Large intestine (tissue), 3 donors: ENCODE results near the gene SPATC1L. TPM values are rescaled to one million over a fixed set of nuclear protein-coding genes. Genes with fewer than 3 reads are reported as not detected.
"Not testable (repeated sequence)": the region's sequence is repeated elsewhere in the genome, so short reads cannot be mapped to it uniquely, and the experiment has no call there.

Experiments used
- DNase-seq, 2 donors: peaks; one replicate each; pipeline versions ENCODE4 v3.0.0 to v3.0.0-alpha.2; 2013
- H3K27ac ChIP-seq: one replicate; pipeline ENCODE4 v1.5.1; 2013; ENCODE audit warnings: low read length
- H3K27me3 ChIP-seq: 2 replicates; pipeline ENCODE4 v1.6.1; 2013; ENCODE audit warnings: low read length; ENCODE audit not compliant: control insufficient read depth, insufficient read depth
- H3K36me3 ChIP-seq: 2 replicates; pipeline ENCODE4 v1.6.1; 2013; ENCODE audit warnings: low read length; ENCODE audit not compliant: control insufficient read depth, insufficient read depth
- H3K4me1 ChIP-seq: one replicate; pipeline ENCODE4 v1.6.1; 2013; ENCODE audit warnings: low read length; ENCODE audit not compliant: control insufficient read depth, insufficient read depth
- H3K4me3 ChIP-seq: one replicate; pipeline ENCODE4 v1.5.1; 2013; ENCODE audit warnings: low read length
- H3K9me3 ChIP-seq: one replicate; pipeline ENCODE4 v1.6.1; 2013; ENCODE audit warnings: mild to moderate bottlenecking, low read depth, low read length, moderate library complexity; ENCODE audit not compliant: control insufficient read depth
- WGBS: methylation state at CpG from one replicate; pipeline ENCODE4 v1.1.5; 2013; ENCODE audit warnings: low lambda C conversion rate; ENCODE audit not compliant: insufficient coverage; 5-methylcytosine and 5-hydroxymethylcytosine counted together
- polyA plus RNA-seq: library from polyadenylated mRNA; unstranded; fragments of 120-200 nt; gene quantifications from one replicate; pipeline ENCODE4 v1.2.1, GENCODE V29; 2013

SPATC1L gene
- polyA plus RNA-seq, 1 donor: 13.2 TPM

DNA sequence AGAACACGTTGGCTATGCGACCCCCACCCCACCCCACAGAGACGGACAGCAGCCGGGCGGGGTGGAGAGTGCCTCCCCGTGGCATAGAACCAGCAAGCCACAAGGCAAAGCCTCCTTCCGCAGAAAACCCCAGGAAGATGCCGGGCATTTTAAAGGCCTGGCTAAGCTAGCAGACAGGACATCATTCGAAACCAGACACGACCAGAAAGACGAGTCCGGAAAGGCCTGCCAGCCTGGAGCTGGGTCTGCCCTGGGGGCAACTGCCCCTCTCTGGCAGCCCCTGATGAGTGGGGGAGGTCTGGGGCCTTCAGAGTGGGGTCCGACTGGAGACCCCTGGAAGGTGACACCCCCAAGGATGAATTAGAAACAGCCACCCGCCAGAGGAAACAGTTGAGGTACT is 37.4 kb downstream of the SPATC1L start:
- H3K9me3 ChIP-seq: peaks cover 6% of the 10 kb centered on the region
- peaks cover 16% of the 10 kb centered on the region for H3K4me1 ChIP-seq
- WGBS: no CpG with 5 or more reads among the region's 14 CpGs
- peak overlapping the region; percentile 22 for H3K27ac ChIP-seq
- no peak for DNase-seq
- H3K27me3 ChIP-seq: no peaks in the 10 kb centered on the region
- H3K36me3 ChIP-seq: peaks cover 3% of the 10 kb centered on the region
- H3K4me3 ChIP-seq: peak overlapping the region; percentile 3

DNA sequence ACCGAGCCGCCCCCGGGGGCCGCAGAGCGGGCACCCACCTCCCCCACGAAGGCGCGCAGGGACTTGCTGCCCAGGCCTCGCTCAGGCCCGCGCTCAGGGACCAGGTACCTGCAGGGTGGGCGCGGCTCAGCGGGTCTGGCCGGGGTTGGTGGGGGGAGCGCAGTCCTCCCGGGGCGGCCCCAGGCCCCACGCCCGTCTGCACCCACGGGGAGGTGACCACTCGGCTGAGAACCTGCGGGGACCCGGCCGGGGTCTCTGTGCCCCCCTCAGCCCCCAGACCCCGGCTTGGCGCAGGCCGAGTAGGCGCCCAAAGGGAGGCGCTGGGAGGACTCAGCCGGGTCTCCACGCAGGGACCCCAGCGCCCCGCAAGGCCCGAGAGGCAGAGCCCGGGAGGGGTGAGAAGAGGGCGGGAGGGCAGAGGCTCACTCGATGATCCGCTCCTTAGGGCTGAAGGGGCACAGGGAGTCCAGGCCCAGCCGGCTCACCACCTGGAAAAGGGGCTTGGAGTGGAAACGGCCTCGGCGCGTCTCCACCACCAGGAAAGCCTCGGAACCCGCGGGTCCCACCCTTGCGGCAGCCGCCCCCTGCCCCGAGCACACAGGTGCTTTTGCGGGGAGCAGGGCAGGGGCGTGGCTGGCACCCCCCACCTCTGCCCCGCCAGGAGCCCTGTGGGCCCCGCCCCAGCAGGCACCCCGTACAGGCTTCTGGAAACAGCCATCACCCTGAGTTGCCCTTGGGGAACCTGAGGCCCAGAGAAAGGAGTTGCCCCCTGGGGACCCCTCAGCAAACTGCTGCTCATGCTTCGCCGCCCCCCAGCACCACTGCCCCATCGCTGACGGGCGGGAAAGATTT is 38.2 kb downstream of the SPATC1L start:
- Histone ChIP-seq H3K9me3 (peaks cover 8% of the 10 kb centered on the region), H3K27me3 (no peaks in the 10 kb centered on the region), H3K4me3 (no peak overlapping the region), H3K4me1 (peaks cover 16% of the 10 kb centered on the region), H3K27ac (peak overlapping the region; percentile 22), H3K36me3 (peaks cover 3% of the 10 kb centered on the region)
- no peak for DNase-seq
- 100% methylated on average over 1 of the region's 60 CpGs for WGBS

DNA sequence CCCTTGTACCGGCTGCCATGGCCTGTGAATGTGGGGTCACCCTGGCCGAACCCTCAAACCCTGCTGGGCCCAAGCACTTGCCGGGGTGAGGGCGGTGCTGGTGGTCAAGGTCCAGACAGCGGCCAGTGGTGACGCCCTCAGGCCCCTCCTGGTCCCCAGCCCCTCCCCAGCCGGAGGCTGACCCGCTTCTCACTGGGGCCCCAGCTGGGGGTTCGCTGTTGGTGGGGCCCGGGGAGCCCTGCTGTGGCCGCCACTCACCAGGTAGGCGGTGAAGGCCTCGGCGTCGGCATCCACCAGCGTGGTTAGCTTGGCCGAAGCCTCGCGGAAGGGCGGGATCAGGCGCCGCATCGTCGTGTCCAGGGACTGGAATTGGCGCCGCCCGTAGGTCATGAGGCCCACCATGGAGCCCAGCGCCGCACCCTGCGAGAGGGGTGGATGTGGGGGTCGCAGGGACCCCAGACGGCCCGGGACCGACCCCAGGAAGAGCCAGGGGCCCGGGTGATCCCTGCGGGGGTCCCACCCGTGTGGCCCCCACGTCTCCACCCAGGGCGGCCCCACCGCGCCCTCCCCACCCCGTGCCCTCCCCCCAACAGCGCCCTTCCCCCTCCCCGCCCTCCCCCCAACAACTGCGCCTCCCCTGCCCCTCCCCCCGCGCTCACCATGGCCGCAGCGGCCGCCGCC is 39.0 kb downstream of the SPATC1L start:
- Histone ChIP-seq H3K9me3 (peaks cover 8% of the 10 kb centered on the region), H3K27ac (peak overlapping the region; percentile 90), H3K36me3 (peaks cover 3% of the 10 kb centered on the region), H3K4me3 (no peak overlapping the region), H3K27me3 (no peaks in the 10 kb centered on the region), H3K4me1 (peaks cover 16% of the 10 kb centered on the region)
- DNase-seq: peak; percentile 62 to 81
- no CpG with 5 or more reads among the region's 51 CpGs for WGBS

DNA sequence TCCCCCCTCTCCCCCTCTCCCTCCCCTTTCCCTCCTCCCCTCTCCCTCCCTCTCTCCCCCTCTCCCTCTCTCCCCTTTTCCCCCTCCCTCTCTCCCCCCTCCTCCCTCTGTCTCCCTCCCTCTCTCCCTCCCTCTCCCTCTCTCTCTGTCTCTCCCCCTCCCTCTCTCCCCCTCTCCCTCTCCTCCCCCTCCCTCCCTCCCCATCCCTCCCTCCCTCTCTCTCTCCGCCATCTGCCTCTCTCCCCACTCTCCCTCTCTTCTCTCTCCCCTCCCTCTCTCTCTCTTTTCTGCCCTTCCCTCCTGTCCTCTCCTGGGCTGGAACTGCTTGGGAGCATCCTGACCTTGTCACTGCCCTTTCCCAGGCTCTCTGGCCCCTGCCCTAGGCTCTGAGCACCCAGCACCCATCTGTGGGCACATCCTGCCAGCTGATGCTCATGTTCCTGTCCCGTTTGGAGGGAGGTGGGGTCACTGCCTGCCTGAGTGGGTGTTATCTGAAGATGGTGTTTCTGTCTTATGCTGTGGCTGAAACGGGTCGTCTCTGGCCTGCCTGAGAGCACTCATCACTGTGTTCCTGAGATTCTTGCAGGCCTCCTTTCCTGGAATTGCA is 39.7 kb downstream of the SPATC1L start:
- H3K9me3 ChIP-seq: peaks cover 8% of the 10 kb centered on the region
- peaks cover 3% of the 10 kb centered on the region for H3K36me3 ChIP-seq
- H3K4me1 ChIP-seq: peaks cover 20% of the 10 kb centered on the region
- H3K27ac ChIP-seq: peak overlapping the region; percentile 90
- WGBS: no CpG with 5 or more reads among the region's 4 CpGs
- H3K4me3 ChIP-seq: no peak overlapping the region
- no peaks in the 10 kb centered on the region for H3K27me3 ChIP-seq
- no peak for DNase-seq

DNA sequence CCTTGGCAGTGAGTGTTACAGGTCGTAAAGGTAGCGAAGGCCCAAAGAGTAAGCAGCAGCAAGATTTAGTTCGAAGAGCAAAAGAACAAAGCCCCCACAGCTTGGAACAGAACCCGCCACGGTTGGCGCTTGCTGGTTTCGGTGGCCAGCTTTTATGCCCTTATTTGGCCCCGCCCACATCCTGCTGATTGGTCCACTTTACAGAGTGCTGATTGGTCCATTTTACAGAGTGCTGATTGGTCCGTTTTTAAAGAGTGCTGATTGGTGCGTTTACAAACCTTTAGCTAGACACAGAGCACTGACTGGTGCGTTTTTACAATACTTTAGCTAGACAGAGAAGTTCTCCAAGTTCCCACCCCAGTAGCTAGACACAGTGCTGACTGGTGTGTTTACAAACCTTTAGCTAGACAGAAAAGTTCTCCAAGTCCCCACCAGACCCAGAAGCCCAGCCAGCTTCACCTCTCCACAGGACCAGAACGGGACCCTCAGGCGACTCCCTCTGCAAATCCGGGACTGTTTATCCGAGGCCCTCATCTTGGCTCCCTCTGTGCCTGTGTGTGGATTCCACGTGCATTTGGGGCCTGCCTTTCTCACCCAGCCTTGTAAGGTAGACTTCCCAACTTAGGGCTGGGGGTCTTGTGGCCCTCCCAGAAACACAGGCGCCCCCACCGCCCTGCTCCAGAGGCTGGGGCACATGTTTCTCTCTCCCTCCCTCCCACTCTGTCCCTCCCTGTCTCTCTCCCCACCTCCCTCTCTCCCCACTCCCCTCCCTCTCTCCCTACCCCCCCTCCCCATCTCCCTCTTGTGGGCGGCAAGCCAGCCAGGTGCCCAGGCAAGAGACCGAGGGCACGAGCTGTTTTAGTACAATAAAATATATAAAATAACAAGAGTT is 41.4 kb downstream of the SPATC1L start:
- Histone ChIP-seq H3K27me3 (no peaks in the 10 kb centered on the region), H3K27ac (no peak overlapping the region), H3K36me3 (peaks cover 3% of the 10 kb centered on the region), H3K4me1 (peaks cover 20% of the 10 kb centered on the region), H3K9me3 (peaks cover 8% of the 10 kb centered on the region), H3K4me3 (no peak overlapping the region)
- WGBS: no CpG with 5 or more reads among the region's 21 CpGs
- DNase-seq: no peak

DNA sequence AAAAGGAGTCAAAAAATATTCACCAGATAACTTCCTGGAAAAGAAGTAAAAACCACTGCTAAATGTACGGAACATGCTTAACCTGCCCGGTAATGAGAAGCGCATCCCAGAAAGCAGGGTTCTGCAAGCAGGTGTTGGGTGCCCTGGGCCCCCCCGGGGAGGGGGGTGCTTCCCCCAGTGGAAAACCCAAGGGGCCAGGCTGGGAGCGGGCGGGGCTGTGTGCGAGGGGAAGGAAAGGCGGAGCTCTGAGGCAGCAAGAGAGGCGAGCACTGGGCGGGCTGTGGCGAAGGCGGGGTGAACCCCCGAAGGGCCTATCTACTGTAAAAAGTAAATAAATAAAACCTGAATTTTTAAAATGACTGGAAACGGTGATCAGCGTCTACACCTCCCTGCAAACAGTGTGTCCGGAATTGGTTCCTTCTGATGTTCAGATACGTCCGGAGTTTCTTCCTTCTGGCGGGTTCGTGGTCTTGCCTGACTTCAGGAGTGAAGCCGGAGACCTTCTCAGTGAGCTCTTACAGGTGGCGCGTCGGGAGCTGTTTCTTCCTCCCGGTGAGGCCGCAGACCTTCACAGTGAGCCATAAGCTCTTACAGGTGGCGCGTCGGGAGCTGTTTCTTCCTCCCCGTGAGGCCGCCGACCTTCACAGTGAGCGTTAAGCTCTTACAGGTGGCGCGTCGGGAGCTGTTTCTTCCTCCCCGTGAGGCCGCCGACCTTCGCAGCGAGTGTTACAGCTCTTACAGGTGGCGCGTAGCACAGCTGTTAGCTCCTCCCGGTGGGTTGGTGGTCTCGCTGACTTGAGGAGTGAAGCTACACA is 42.3 kb downstream of the SPATC1L start:
- no peak for DNase-seq
- Histone ChIP-seq H3K27ac (no peak overlapping the region), H3K27me3 (no peaks in the 10 kb centered on the region), H3K9me3 (peaks cover 8% of the 10 kb centered on the region), H3K4me3 (no peak overlapping the region), H3K4me1 (peaks cover 20% of the 10 kb centered on the region), H3K36me3 (peaks cover 3% of the 10 kb centered on the region)
- 100% methylated on average over 1 of the region's 45 CpGs for WGBS

DNA sequence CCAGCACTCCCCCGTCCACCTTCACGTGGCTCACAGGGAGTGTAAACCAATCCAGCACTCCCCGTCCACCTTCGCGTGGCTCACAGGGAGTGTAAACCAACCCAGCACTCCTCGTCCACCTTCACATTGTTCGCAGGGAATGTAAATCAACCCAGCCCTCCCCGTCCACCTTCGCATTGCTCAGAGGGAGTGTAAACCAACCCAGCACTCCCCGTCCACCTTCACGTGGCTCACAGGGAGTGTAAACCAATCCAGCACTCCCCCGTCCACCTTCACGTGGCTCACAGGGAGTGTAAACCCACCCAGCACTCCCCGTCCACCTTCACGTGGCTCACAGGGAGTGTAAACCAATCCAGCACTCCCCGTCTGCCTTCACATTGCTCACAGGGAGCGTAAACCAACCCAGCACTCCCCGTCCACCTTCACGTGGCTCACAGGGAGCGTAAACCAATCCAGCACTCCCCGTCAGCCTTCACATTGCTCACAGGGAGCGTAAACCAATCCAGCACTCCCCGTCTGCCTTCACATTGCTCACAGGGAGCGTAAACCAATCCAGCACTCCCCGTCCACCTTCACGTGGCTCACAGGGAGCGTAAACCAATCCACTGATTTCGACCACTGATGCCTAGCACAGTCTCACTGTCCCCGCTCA is 43.8 kb downstream of the SPATC1L start:
- not testable (repeated sequence) for H3K27ac ChIP-seq, H3K9me3 ChIP-seq, H3K27me3 ChIP-seq, H3K36me3 ChIP-seq, H3K4me3 ChIP-seq
- DNase-seq: peak in 1 of 2 donors; percentile 48
- 66% methylated on average over 4 of the region's 29 CpGs for WGBS
- H3K4me1 ChIP-seq: peaks cover 20% of the 10 kb centered on the region

DNA sequence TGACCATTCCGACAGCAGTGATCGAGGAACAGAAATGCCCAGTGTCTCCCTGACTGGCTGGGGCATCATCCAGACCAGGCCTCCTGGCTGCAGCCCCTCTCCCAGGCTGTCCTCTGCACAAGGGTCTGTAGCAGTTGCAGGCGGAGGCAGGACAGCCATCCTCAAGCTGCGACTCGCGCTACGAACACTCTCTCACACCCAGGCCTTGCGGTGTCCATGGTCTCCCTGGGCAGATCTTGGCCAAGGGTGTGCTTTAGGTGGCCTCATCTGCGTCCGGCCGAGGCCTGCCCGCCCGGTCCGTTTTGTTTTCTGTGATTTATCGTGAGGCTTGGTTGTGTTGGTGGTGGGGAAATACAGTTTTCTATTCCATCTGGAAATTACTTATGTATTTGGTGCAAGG is 44.6 kb downstream of the SPATC1L start:
- Histone ChIP-seq H3K4me3 (no peak overlapping the region), H3K27ac (no peak overlapping the region), H3K27me3 (no peaks in the 10 kb centered on the region), H3K4me1 (peaks cover 13% of the 10 kb centered on the region), H3K36me3 (peaks cover 3% of the 10 kb centered on the region), H3K9me3 (peaks cover 3% of the 10 kb centered on the region)
- no peak for DNase-seq
- WGBS: no CpG with 5 or more reads among the region's 15 CpGs

DNA sequence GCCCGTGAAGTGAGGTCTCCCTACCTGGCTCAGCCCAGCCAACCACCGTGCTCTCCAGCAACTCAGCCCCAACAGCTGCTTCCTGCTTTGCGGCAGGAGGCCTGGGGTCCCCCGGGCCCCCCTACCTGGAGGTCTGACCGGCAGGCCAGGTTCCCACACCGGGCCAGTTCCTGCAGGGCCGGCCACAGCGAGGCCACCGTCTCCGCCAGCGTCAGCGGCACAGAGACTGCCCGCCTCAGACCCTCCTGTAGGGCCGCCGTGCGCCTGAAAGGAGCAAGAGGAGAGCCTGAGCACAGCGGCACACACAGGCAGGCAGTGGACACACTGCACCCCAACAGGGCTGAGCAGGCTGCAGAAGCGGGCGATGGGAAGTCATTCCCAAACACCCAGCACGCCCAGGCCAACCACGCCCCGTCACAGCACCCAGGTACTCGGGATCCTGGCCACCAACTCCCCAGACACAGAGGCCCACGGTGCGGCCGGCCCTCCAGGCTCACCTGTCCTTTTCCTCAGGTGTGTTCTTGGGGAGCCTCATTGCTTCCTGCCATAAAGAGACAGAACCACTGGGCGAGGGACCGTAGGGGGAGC is 45.8 kb downstream of the SPATC1L start:
- no peaks in the 10 kb centered on the region for H3K27me3 ChIP-seq
- DNase-seq: no peak
- H3K27ac ChIP-seq: no peak overlapping the region
- H3K4me1 ChIP-seq: peaks cover 9% of the 10 kb centered on the region
- WGBS: 40% methylated on average over 1 of the region's 28 CpGs
- H3K36me3 ChIP-seq: peaks cover 3% of the 10 kb centered on the region
- peaks cover 3% of the 10 kb centered on the region for H3K9me3 ChIP-seq
- no peak overlapping the region for H3K4me3 ChIP-seq
